Testis (tissue), 2 donors: ENCODE results near the gene CCDC117.

Experiments used
- CTCF ChIP-seq, 3 experiments: fragments of 450-650 bp in 2 of 3; fragments of 200-600 bp in 1 of 3; sonication (generic) in 1 of 3; IDR thresholded peaks; one replicate each; pipeline ENCODE4 v1.5.1; 2016 to 2019; ENCODE audit warnings: antibody characterized with exemption in 3 of 3, mild to moderate bottlenecking in 2 of 3, moderate library complexity in 1 of 3
- POLR2A ChIP-seq: fragments of 450-650 bp; IDR thresholded peaks from one replicate; pipeline ENCODE4 v1.6.1; 2017; ENCODE audit warnings: antibody characterized with exemption, mild to moderate bottlenecking, moderate library complexity

- TF ChIP-seq CTCF (IDR thresholded peaks at IDR 0.05) (no peak), POLR2A (no peak)
Observed at GRCh38 chr22:28793976-28794584, 21.6 kb downstream of the CCDC117 start.
